Fibroblast of skin of right biceps (primary cell): ENCODE measurements around the gene TSEN34.

Experiments used
- DNase-seq: peaks from one replicate; pipeline ENCODE4 v3.0.0-alpha.2; 2013

TSEN34 gene

DNA sequence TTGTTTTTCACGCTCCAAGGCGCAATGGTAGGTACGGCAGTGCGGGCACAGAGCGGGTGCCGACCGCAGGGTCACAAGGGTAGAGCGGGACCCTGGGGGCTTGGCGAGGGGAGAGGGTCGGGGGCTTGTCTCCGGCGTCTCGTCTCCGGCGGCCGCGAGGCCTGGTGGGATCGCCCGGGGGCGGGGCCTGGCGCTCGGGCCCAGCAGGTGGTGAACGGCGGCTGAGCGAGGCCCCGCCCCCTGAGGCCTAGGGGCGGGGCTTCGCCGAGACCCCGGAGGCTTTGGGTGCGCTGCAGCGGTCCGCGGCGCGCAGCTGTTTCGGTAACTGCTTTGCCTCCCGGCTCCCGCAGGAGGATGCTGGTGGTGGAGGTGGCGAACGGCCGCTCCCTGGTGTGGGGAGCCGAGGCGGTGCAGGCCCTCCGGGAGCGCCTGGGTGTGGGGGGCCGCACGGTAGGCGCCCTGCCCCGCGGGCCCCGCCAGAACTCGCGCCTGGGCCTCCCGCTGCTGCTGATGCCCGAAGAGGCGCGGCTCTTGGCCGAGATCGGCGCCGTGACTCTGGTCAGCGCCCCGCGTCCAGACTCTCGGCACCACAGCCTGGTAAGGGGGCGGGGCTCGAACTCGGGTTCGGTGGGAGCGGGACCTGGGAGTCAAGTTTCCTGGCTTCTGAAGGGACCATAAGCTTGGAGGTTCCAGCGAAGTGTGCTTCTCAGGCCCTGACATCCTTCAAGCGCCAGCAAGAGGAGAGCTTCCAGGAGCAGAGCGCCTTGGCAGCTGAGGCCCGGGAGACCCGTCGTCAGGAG is at the start of gene TSEN34:
Gene TSEN34 (plus strand): TSS at position 298 of the 800 bp plus-strand sequence. CDS start 57 bp downstream, at position 355.
- peak; percentile 81 for DNase-seq

DNA sequence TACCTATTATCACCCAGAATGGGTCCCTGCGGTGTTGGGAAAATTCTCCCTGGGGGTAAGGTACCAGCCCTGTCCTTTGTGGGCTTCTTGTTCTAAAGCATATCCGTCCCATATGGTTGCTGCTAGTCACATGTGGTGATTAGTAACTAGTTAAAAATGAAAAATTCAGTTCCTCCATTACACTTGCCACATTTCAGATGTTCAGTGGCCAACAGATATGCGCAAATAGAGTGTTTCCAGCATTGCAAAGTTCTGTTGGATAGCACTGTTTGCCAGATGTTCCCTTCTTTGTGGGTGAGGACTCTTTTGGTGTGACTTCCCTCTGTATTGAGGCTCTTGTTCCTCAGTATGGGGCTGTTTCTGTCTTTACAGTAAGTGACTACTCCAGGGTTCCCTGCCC is 49.8 kb upstream of the TSEN34 start:
- DNase-seq = peak; percentile 24

DNA sequence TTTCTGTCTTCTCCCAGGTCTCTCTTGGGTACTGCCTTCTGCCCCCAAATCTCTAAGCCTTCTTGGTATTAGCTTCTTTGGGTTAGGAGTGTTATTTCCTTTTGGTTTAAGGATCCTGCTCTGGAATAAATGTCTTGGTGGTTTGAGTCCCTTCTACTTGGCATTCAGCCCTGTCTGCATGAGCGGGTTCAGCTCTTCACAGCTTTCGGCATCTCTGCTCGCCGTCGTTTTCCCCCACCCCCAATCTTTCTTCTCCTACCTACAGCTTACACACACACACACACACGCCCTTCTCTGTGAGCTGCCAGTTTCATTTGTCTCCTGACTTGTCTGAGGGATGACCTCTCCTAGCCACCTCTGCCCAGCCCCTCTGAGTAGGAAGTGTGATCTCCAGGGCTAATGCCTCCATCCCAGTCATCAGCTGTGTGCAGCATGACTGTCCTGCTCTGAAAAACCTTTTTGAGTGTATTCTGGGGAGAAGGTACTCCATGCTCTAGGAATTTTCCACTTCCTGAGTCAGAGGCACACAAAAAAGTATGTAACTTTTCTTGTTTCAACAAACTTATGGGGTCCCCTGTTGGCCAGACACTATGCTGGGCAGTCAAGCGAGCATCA is 48.8 kb upstream of the TSEN34 start:
- no peak for DNase-seq

DNA sequence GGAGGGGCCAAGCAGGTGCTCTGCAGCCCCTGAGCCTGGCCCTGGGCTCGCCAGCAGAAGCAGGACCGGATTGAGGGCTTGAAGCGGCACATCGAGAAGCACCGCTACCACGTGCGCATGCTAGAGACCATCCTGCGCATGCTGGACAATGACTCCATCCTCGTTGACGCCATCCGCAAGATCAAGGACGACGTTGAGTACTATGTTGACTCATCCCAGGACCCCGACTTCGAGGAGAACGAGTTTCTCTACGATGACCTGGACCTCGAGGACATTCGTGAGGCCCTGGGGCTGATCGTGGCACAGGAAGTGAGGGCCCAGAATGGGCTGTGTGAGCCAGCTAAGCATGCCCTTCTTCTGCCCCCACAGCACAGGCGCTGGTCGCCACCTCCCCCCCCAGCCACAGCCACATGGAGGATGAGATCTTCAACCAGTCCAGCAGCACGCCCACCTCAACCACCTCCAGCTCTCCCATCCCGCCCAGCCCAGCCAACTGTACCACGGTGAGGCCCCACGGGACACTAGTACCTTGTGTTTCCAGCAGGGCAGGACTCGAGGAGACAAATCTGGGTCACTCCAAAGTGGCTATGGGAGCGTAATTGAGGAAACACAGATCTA is 45.5 kb upstream of the TSEN34 start:
- DNase-seq = no peak

DNA sequence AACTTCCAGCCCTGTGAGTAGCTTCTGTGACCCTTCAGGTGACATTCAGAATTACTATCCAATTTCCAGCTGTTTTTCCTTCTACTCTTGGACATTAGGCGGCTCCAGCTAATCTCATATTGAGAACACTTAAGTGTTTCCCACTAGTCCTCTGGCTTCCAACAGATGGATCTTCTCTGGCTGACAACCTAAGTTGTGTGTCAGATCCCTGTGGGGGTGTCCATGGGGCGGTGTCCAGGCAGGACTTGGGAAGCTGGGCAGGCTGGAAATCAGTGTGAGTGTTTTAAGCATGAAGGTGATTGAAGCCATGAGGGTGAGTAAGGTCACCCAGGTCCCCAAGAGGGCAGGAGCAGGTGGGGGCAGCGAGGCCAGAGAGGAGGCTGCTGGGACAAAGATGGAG is 43.4 kb upstream of the TSEN34 start:
- no peak for DNase-seq

DNA sequence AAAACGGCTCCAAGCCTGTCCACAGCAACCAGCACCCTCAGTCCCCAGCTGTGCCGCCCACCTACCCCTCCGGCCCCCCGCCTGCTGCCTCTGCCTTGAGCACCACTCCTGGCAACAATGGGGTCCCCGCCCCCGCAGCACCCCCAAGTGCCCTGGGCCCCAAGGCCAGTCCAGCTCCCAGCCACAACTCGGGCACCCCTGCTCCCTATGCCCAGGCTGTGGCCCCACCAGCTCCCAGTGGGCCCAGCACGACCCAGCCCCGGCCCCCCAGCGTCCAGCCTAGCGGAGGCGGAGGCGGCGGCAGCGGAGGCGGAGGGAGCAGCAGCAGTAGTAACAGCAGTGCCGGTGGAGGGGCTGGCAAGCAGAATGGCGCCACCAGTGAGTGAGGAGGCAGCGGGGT is 43.0 kb upstream of the TSEN34 start:
- no peak for DNase-seq

DNA sequence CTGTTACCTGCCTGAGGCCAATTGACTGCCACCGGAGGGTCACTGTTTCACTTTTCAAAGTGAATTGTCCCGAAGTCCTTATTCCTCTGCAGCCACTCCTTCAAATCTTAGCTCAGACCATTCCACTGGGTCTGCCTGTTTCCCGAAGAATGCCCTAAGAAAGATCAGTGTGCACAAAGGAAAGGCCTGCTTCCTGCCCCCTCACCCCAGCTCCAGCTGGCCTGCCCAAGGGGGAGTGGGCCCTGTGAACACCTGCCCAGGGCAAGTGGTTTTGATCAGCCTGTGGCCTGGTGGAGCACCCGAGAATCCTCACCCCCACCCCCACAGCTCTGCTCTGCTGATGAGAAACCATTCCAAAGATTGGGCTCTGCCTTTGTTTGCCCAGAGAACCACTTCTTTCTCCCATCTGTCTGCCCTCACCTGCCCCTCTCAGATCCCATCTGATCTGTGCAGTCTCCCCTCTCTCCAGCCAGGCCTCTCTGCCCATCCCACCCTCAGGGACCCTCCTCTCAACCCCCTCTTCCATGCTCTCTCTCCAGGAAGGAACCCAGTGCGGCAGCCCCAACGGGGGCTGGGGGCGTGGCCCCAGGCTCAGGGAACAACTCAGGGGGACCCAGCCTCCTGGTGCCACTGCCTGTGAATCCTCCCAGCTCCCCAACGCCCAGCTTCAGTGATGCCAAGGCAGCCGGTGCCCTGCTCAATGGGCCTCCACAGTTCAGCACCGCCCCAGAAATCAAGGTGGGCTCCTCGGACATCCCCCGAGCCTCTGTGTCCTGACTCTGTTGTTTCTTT is 41.9 kb upstream of the TSEN34 start:
- DNase-seq = no peak

DNA sequence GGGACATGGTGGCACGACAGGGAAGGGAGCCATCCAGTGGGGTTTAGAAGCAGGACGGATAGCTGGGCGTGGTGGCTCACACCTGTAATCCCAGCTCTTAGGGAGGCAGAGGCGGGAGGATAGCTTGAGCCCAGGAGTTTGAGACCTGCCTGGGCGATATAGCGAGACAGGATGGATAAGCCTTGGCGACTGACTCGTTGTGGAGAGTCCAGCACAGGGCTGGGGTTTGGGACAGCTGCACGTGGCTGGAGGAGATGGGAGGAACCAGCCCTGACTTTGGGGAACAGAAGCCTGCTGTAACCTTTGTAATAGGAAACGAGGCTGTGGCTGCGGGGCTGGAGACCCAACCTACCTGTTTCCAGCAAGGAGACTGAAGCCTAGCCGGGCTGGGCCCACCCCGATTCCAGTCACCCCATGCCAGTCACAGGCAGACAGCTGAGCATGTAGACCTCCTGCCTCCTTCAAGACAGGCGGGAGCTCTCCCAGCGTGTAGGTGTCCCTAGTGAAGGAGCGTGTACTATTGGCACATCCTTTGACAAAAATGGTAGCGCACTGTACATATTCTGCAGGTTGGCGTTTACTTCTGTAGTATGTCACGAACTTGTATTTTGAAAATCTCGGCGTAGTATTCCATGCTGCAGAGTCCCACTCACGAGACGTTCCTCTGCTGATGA is 39.6 kb upstream of the TSEN34 start:
- DNase-seq = no peak

DNA sequence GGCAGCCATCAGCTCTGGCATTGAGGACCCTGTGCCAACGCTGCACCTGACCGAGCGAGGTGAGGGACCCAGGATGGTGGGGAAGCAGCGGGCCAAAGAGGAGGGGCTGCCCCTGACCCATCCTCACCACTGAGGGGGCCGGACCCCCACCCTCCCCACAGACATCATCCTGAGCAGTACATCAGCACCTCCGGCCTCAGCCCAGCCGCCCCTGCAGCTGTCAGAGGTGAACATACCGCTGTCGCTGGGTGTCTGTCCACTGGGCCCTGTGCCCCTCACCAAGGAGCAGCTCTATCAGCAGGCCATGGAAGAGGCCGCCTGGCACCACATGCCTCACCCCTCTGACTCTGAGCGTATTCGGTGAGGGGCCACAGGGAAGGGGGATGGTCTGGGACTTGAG is 38.8 kb upstream of the TSEN34 start:
- no peak for DNase-seq

DNA sequence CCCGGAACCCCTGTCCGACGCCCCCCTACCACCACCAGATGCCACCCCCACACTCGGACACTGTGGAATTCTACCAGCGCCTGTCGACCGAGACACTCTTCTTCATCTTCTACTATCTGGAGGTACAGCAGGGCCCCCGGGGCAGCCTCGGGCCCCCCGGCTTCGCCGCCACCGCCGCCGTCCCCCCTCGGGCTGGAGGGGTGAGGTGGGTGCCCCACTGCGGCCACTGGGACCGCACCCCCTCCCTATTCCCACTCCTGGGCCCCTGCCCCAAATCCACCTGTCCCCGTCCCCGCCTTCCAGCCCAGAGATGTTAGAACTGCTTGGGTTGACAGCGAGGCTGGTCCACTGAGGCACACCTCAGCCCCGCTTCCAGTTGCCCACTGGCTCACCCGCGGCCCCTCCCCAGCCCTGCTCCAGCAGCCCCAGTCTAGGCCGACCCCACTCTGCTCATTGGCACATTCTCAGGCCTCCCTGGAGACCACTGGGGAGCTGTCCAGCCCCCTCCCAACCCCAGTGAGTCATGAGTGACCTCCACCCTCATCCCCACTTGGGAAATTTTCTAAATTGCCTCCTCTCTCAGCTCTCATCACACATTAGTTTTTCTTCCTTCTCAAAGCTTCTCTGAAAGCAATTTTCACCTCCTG is 38.1 kb upstream of the TSEN34 start:
- DNase-seq = no peak

DNA sequence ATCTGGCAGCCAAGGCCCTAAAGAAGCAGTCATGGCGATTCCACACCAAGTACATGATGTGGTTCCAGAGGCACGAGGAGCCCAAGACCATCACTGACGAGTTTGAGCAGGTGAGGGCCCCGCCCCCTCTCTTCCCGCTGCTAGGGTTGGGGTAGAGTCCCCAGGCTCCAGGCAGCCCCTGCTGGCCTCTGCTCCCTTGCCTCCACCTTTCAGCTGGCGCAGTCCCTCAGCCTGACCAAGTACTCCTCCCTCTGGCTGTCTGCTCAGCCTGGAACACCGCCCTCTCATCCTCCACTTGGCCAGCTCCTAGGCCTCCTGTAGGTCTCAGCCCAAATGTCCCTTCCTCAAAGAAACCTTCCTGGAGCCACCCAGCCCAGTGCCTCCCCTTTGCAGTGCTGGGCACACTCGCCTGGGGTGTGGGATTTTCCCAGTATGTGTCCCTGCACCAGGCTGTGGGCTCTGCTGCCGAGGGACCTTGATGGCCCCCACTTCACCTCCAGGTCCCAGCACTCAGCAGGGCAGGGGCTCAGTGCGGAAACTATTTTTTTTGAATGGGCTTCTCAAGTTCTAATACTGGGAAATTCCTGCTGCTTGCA is 37.3 kb upstream of the TSEN34 start:
- no peak for DNase-seq

DNA sequence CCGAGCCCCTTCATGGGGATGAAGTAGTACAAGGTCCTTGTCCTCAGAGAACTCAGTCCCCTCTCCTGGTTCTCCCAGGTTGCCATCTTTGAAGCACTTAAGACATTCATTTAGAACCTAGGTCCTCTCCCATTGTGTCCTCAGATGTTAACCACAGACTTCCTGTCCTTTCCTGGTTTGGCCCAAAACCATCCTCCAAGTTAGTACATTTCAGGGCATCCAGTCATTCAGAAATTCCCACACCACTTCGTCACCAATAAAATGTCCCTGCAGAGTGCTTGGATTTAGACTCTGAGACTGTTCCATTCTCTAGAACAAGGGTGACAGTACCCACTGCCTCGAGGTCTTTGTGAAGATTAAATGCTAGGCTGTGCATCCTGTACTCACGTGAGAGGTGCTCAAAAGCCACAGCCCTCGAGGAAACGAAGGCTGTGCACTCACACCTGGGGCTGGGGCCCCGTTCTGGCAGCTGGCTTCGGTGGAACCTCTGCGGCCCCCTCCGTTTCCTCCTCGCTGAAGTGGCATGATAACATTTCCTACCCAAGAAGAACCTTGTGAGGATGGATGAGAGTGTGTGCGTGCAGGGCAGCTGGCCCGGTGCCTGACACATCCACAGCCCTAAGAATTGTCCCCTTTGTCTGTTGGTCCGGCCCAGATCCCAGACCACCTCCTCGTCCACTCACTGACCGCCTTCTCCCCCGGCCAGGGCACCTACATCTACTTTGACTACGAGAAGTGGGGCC is 36.3 kb upstream of the TSEN34 start:
- peak; percentile 45 for DNase-seq

DNA sequence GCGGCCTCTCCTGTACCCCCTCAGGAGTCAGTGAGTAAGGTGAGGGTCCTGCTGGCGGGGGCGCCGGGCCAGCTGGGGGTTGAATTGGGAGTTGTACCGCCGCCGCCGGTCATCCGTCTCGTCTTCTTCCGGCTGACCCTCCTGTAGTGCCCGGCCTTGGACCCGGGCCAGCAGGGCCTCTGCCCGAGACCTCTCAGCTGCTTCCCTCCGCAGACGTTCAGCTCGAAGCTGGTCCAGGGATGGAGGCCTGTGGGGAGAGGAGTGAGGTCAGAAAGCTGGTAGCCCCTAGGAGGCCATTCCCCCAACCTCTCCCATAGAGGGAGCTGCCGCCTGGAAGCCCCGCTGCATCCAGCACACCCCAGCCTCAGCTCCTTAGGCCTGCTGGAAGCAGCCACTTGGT is 35.4 kb upstream of the TSEN34 start:
- DNase-seq = no peak

DNA sequence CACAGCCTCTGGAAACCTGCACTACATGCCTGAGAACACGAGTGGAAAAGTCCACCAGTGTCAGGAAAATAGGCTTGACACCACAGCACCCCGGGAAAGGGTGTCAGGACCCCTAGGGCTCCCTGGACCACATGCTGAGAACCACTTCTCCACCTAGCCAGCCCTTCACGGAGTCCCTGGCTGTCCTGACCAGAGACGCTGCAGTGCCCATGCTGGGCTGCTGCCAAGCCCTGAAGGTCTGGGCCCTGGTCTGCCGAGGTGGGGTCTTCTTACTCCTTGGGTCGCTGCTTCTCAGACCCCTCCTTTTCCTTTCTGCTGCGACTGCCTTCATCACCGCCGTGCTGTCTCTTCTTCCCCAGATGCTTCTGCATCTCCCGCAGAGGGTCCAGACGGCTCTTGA is 34.6 kb upstream of the TSEN34 start:
- DNase-seq = no peak

DNA sequence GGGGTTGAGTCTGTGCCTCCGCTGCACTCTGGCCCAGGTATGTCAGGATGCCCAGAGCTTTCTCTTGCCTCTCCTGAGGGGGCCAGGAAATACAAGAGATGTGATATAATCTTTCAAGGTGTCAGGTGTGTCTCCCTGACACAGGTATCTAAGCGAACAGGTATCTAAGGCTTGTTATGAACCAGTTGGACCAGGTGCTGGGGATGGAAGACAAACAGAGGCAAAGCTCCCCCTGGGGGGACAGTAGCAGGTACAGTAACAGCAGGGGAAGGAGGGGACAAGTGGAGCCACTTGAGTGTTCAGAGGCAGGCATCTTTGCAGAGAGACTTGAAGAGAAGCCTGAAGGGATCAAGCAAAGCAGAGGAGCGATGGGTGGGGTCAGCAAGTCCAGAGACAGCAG is 34.2 kb upstream of the TSEN34 start:
- no peak for DNase-seq

DNA sequence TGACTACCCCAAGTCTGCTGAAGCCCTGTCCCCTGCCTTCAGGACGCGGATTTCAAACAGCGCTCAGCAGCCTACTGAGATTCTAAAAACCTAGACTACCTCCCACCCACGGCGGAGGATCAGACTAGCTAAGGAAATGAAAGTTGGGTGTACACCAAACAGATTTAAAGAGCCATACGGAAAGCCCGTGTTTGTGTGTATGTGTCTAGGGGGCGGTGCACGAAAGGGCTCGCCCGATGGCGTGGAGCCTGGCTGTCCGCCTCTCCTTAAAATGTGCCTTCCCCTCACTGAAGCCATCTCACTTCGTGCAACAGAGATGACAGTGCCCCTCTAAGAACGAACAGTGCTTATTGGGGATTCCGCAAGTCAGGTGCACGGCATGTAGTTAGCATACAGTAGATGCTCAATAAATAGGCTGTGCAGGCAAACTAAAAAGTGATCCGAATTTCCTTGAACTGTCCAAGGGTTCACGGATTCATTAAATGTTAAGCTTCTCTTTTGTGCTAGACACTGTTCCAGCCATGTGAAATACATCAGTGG is 32.2 kb upstream of the TSEN34 start:
- DNase-seq = no peak

DNA sequence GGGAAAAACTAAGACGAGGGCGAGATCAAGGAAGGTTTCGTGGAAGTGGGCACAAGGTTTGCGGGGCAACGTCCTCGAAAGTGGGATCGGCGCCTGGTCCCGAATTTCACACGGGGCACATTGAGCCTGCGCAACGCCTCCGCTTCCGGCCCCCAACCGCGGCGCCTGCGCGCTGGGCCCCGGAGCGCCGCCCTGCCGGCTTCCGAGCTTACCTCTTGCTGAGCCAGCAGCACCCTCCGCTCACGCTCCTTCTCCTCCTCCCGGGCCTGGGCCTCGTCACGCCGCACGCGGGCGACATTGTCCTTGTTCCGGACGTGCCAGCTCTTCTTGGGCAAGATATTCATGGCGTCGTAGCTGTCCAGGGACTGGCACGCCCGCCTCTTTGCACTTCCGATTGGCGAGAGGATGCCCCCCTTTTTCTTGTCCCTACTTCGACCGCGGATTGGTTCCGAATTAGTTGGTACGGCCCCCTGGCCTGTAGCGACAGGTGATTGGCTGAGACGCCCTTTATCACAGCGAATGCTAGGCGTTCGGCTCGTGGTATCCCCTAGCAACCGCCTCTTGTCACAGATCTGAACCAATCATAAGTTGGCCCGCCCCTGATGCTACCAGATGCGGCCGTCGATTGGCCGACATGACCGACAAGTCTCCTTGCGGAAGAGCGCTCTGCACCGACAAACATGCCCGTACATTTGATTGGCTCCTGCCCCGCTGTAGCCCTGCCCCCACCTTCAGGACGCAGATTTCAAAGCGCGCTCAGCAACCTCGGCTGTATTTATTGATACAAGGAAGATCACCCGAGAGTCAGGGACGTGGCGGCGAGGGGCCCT is 31.5 kb upstream of the TSEN34 start, which contains the start of gene LENG1:
Gene LENG1 (minus strand): TSS at position 370 of the 830 bp plus-strand sequence. CDS start 26 bp downstream, at position 344.
- peak; percentile 100 for DNase-seq

DNA sequence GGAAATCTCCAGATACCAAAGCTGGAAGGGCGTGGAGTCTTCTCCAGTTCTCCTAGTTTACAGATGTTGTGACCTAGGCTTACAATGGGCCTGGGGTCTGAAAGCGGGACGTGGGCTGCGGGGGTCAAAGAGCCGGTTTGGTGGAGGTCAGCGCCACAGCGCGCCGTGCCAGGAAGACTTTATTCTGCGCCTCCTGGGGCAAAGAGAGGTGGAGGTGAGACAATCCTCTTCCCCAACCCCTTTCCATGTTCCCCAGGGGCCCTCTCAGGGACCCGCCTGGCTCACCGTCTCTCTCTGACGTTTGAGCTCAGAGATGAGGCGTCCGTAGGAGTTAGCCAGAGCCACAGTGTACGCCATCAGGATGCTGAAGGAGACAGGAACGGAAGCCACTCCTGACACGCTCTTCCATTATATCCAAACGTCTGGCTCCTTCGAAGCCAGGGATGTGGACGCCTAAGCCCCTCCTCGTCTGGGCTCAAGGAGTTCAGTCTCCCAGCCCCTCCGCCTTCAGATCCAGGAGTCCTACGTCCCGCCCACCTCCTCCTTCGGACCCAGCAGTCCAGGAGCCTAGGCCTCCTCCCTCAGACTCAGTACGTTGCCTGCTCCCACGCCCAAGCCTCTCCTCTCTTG is 30.8 kb upstream of the TSEN34 start:
- DNase-seq = peak; percentile 38

DNA sequence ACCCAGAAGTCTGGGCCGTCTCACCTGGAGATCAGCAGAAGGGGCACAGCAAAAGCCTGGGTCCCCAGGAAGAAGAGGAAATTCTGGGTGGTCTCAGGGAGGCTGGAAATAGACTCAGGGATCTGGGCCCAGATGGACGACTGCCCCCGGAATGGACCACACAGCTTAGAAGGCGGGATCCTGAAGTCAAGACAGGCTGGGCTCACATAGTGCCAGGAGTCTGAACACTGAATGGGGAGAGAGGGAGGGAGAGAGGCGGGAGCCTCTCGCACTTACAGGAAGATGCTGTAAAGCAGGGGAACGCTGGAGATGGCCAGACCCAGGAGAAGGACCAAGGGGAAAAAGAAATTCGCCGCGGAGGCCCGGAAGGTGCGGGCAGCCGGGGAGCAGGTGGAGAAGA is 30.3 kb upstream of the TSEN34 start:
- no peak for DNase-seq
